Tibial artery (tissue), 4 donors: ENCODE measurements around the gene HOXD8.

Experiments
- DNase-seq, 2 donors: peaks; one replicate each; pipeline ENCODE4 v3.0.0-alpha.2; 2019
- H3K27ac ChIP-seq, 2 donors: fragments of 200-600 bp; sonication (generic) in 1 of 2; 1 replicate in 1 of 2; 2 replicates in 1 of 2; pipeline ENCODE4 v1.5.1; 2018 to 2019; ENCODE audit warnings: mild to moderate bottlenecking in 1 of 2
- H3K27me3 ChIP-seq, 2 donors: fragments of 200-600 bp; sonication (generic) in 1 of 2; one replicate each; pipeline versions ENCODE4 v1.5.1 to v1.6.0; 2016 to 2019
- H3K36me3 ChIP-seq, 3 donors: fragments of 200-600 bp; sonication (generic) in 2 of 3; one replicate each; pipeline ENCODE4 v1.5.1; 2016 to 2019; ENCODE audit warnings: mild to moderate bottlenecking in 2 of 3
- H3K4me1 ChIP-seq, 4 donors: fragments of 200-600 bp; sonication (generic) in 2 of 4; 1 replicate in 3 of 4; 2 replicates in 1 of 4; pipeline ENCODE4 v1.5.1; 2016 to 2019
- H3K4me3 ChIP-seq, 2 donors: fragments of 200-600 bp; sonication (generic) in 1 of 2; 1 replicate in 1 of 2; 2 replicates in 1 of 2; pipeline ENCODE4 v1.5.1; 2018 to 2019; ENCODE audit warnings: mild to moderate bottlenecking in 2 of 2
- H3K9me3 ChIP-seq, 3 donors: fragments of 200-600 bp; sonication (generic) in 1 of 3; one replicate each; pipeline ENCODE4 v1.5.1; 2016 to 2019
- CTCF ChIP-seq, 2 experiments: fragments of 200-600 bp in 1 of 2; fragments of 450-650 bp in 1 of 2; IDR thresholded peaks; one replicate each; pipeline ENCODE4 v1.5.1; 2017 to 2019; ENCODE audit warnings: antibody characterized with exemption in 2 of 2, mild to moderate bottlenecking in 1 of 2, moderate library complexity in 1 of 2
- intact Hi-C: fragments of 100-400 bp; cut with DNase I; formaldehyde crosslinking; loops from one replicate; pipeline ENCODE4 v1.15.0; 2023; ENCODE audit warnings: low total_unique reads

Gene HOXD8

GRCh38 chr2:176181551-176181950 lies 52.0 kb downstream of the HOXD8 start:
- DNase-seq, result no peak

More at GRCh38 chr2:176181551-176181950, 52.0 kb downstream of the HOXD8 start:
- H3K4me1 ChIP-seq, result peaks cover 0 to 13% (median 8%) of the 10 kb centered on the region in 4 donors
- no peaks in the 10 kb centered on the region for H3K36me3 ChIP-seq
- H3K27me3 ChIP-seq, result peaks cover 0 to 40% of the 10 kb centered on the region in 2 donors
- no peak for TF ChIP-seq CTCF (IDR thresholded peaks at IDR 0.05)
- no peak overlapping the region for H3K4me3 ChIP-seq
- no peaks in the 10 kb centered on the region for H3K9me3 ChIP-seq
- intact Hi-C loops, result no loop called here
- H3K27ac ChIP-seq, result no peak overlapping the region
